SK-N-SH (cell line): ENCODE data around the gene PDHX. TPM values are rescaled to one million over a fixed set of nuclear protein-coding genes. Genes with fewer than 3 reads are reported as not detected.

Source experiments
- CTCF ChIA-PET: fragments of 300-600, 350-600 bp; formaldehyde crosslinking; extraction: SDS; loops from one replicate; lab custom pipeline; 2021; lab: Yijun Ruan, JAX
- POLR2A ChIA-PET: fragments of 350-600 bp; sonication (Branson Sonifier 250); formaldehyde crosslinking; extraction: SDS; loops from one replicate; lab custom pipeline; 2020; ENCODE audit warnings: antibody characterized with exemption, inconsistent platforms; lab: Yijun Ruan, JAX
- DNase-seq: peaks from one replicate; pipeline ENCODE4 v3.0.0; 2012
- H2AFZ ChIP-seq: fragments of 200-600 bp; sonication (generic); 2 replicates; pipeline ENCODE4 v1.8.1; 2016; ENCODE audit warnings: antibody characterized with exemption, mild to moderate bottlenecking, low read depth
- H3F3A ChIP-seq: fragments of 200-600 bp; sonication (generic); replicated peaks from 2 replicates; pipeline ENCODE3; 2016; ENCODE audit warnings: antibody characterized with exemption, mild to moderate bottlenecking; ENCODE audit not compliant: insufficient read depth
- H3K27ac ChIP-seq, 2 experiments: fragments of 200-500 bp in 1 of 2; fragments of 200-600 bp in 1 of 2; sonication (Bioruptor generic) in 1 of 2; sonication (generic), shearing (Covaris generic) in 1 of 2; 2 replicates each; pipeline versions ENCODE4 v1.5.1 to v1.6.1; 2014 to 2016; ENCODE audit warnings: low read depth in 2 of 2, inconsistent platforms in 1 of 2, low read length in 1 of 2, mild to moderate bottlenecking in 1 of 2, mixed read lengths in 1 of 2
- H3K27me3 ChIP-seq: fragments of 200-600 bp; sonication (generic), shearing (Covaris generic); 2 replicates; pipeline ENCODE4 v1.6.1; 2016; ENCODE audit warnings: mixed run types; ENCODE audit not compliant: insufficient read depth
- H3K36me3 ChIP-seq, 2 experiments: fragments of 200-500 bp in 1 of 2; fragments of 200-600 bp in 1 of 2; sonication (Bioruptor generic) in 1 of 2; sonication (generic) in 1 of 2; replicated peaks in 1 of 2; 2 replicates each; pipeline versions ENCODE3 to v1.5.1; 2014 to 2016; ENCODE audit warnings: low read length in 1 of 2, mild to moderate bottlenecking in 1 of 2; ENCODE audit not compliant: insufficient read depth in 2 of 2, control insufficient read depth in 1 of 2
- H3K4me1 ChIP-seq, 2 experiments: fragments of 200-500 bp in 1 of 2; fragments of 200-600 bp in 1 of 2; sonication (Bioruptor generic) in 1 of 2; sonication (generic), shearing (Covaris generic) in 1 of 2; 2 replicates each; pipeline versions ENCODE4 v1.5.1 to v1.6.1; 2014 to 2016; ENCODE audit warnings: low read depth in 1 of 2, low read length in 1 of 2, mixed run types in 1 of 2; ENCODE audit not compliant: insufficient read depth in 2 of 2, control insufficient read depth in 1 of 2
- H3K4me2 ChIP-seq: fragments of 200-600 bp; sonication (generic), shearing (Covaris generic); 2 replicates; pipeline ENCODE4 v1.6.1; 2017; ENCODE audit warnings: mixed run types
- H3K4me3 ChIP-seq, 2 experiments: fragments of 200-500 bp in 1 of 2; fragments of 200-600 bp in 1 of 2; sonication (Bioruptor generic) in 1 of 2; sonication (generic), shearing (Covaris generic) in 1 of 2; 2 replicates each; pipeline versions ENCODE4 v1.5.1 to v1.8.1; 2014 to 2016; ENCODE audit warnings: low read depth in 2 of 2, inconsistent platforms in 1 of 2, low read length in 1 of 2, mild to moderate bottlenecking in 1 of 2, mixed read lengths in 1 of 2, moderate library complexity in 1 of 2
- H3K79me2 ChIP-seq: fragments of 200-600 bp; sonication (generic); 2 replicates; pipeline ENCODE4 v1.8.1; 2017; ENCODE audit warnings: mild to moderate bottlenecking; ENCODE audit not compliant: insufficient read depth
- H3K9ac ChIP-seq: fragments of 200-600 bp; sonication (generic); 2 replicates; pipeline ENCODE4 v1.6.1; 2017; ENCODE audit warnings: mixed run types
- H3K9me2 ChIP-seq: fragments of 200-600 bp; sonication (generic); 2 replicates; pipeline ENCODE4 v1.6.1; 2017; ENCODE audit warnings: mixed run types
- H3K9me3 ChIP-seq: fragments of 200-600 bp; sonication (generic); 2 replicates; pipeline ENCODE4 v1.6.1; 2017; ENCODE audit warnings: mixed run types, mild to moderate bottlenecking, moderate library complexity
- H4K20me1 ChIP-seq: fragments of 200-600 bp; sonication (generic); 2 replicates; pipeline ENCODE4 v1.6.1; 2017; ENCODE audit warnings: mild to moderate bottlenecking, mixed run types; ENCODE audit not compliant: insufficient read depth
- CHD2 ChIP-seq: fragments of 150-350 bp; IDR thresholded peaks from 2 replicates; pipeline ENCODE4 v1.6.1; 2018; ENCODE audit warnings: low read length; ENCODE audit not compliant: partially characterized antibody
- EZH2phosphoT487 ChIP-seq: fragments of 200-600 bp; sonication (generic); IDR thresholded peaks from 2 replicates; pipeline ENCODE4 v1.6.1; 2017; ENCODE audit warnings: low read depth, mixed run types, mild to moderate bottlenecking, antibody characterized with exemption, moderate library complexity, borderline replicate concordance
- FOXJ3 ChIP-seq: sonication (generic); formaldehyde crosslinking; IDR thresholded peaks from 2 replicates; pipeline ENCODE4 v1.5.1; 2020; ENCODE audit warnings: mild to moderate bottlenecking, missing genetic modification reagents
- GATA2 ChIP-seq: sonication (generic); formaldehyde crosslinking; IDR thresholded peaks from 2 replicates; pipeline ENCODE4 v1.5.0; 2020; ENCODE audit warnings: mild to moderate bottlenecking, missing genetic modification reagents
- JUND ChIP-seq: IDR thresholded peaks from 2 replicates; pipeline ENCODE4 v1.4.0; 2012
- MEF2A ChIP-seq: IDR thresholded peaks from 2 replicates; pipeline ENCODE4 v1.4.0; 2012; ENCODE audit warnings: low read depth, borderline replicate concordance
- MXI1 ChIP-seq: IDR thresholded peaks from 2 replicates; pipeline ENCODE4 v1.6.1; 2012; ENCODE audit warnings: mild to moderate bottlenecking, low read depth, low read length, improper control_type of control experiment
- PBX3 ChIP-seq: IDR thresholded peaks from 2 replicates; pipeline ENCODE4; 2012
- RAD21 ChIP-seq: IDR thresholded peaks from 2 replicates; pipeline ENCODE4 v1.6.1; 2012; ENCODE audit warnings: mild to moderate bottlenecking, low read length
- REST ChIP-seq: IDR thresholded peaks from 2 replicates; pipeline ENCODE4 v1.6.1; 2012; ENCODE audit warnings: mild to moderate bottlenecking, low read depth, low read length, moderate library complexity
- RFX5 ChIP-seq: IDR thresholded peaks from 2 replicates; pipeline ENCODE4 v1.6.1; 2012; ENCODE audit warnings: mild to moderate bottlenecking, improper control_type of control experiment, low read length
- RXRA ChIP-seq: IDR thresholded peaks from 2 replicates; pipeline ENCODE4 v1.4.0; 2012; ENCODE audit warnings: low read depth, mild to moderate bottlenecking, borderline replicate concordance
- SMC3 ChIP-seq: IDR thresholded peaks from 2 replicates; pipeline ENCODE4 v1.6.1; 2012; ENCODE audit warnings: low read depth, low read length, improper control_type of control experiment
- TCF12 ChIP-seq: IDR thresholded peaks from 2 replicates; pipeline ENCODE4 v1.4.0; 2012
- TEAD4 ChIP-seq: IDR thresholded peaks from 2 replicates; pipeline ENCODE4 v1.4.0; 2012; ENCODE audit warnings: mild to moderate bottlenecking, borderline replicate concordance; ENCODE audit not compliant: insufficient read depth
- WGBS: methylation state at CpG from one replicate; pipeline ENCODE4 v1.1.6; 2017; ENCODE audit warnings: low lambda C conversion rate; 5-methylcytosine and 5-hydroxymethylcytosine counted together
- polyA plus RNA-seq, 3 experiments: library from polyadenylated mRNA; depleted of rRNA; stranded (reverse); fragments of >200 nt; gene quantifications; 2 replicates each; pipeline ENCODE4 v1.2.3, GENCODE V29; 2012
- TF ChIP-seq, protein P1 (sequence below): fragments of 150-350 bp; IDR thresholded peaks from 2 replicates; pipeline ENCODE4 v1.6.1; 2017; ENCODE audit warnings: antibody characterized with exemption, low read length, low read depth, borderline replicate concordance
- TF ChIP-seq, protein P2 (sequence below): fragments of 150-350 bp; IDR thresholded peaks from 2 replicates; pipeline ENCODE4 v1.6.1; 2016; ENCODE audit warnings: mild to moderate bottlenecking, low read depth, low read length
- TF ChIP-seq, protein P3 (sequence below): IDR thresholded peaks from 2 replicates; pipeline ENCODE4 v1.4.0; 2012; ENCODE audit warnings: low read depth

Gene PDHX
- polyA plus RNA-seq, 1 of the 3 experiments (the other 2 are of a cell fraction): 14.8 TPM

DNA sequence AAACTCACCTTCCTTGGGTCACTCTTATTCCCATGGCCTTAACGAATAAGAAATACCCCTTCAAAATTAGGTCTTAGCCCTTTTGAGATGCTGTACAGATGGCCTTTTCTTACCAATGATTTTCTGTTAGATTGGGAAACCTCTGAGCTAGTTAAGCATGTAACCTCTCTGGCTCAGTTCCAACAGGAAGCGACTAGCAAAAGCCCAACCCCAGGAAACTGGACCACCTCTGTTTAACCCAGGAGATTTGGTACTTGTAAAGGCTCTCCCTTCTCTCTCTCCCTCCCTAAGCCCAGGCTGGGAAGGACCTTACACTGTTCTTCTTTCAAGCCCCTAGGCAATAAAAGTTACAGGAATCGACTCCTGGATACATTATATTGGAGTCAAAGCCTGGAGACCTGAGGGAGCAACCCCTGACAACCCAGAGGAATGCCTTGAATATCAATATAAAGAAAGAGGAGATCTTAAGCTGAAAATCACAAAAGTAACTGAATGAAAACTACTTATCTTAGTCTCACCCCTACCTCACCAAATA lies 11.9 kb upstream of the PDHX start:
- Histone ChIP-seq H3K27me3 (no peaks in the 10 kb centered on the region), H4K20me1 (no peaks in the 10 kb centered on the region), H3K4me1 (no peaks in the 10 kb centered on the region; a peak in 1 of 4 replicates), H2AFZ (no peak overlapping the region), H3K4me3 (no peak overlapping the region), H3K79me2 (peaks cover 54% of the 10 kb centered on the region), H3K4me2 (no peak overlapping the region), H3F3A (no peaks in the 10 kb centered on the region), H3K9me2 (no peaks in the 10 kb centered on the region), H3K9ac (no peak overlapping the region), H3K27ac (no peak overlapping the region), H3K36me3 (peaks cover 0 to 3% of the 10 kb centered on the region in 2 experiments), H3K9me3 (peaks cover 7% of the 10 kb centered on the region)
- WGBS: 98% methylated on average over 3 of the region's 3 CpGs
- ChIA-PET POLR2A (no interaction called here), CTCF (interaction anchor here (1.4 kb wide), 1 partner anchor 29 kb away, joined by 5 read pairs; no protein-coding TSS in a partner anchor)
- no peak for DNase-seq
- TF ChIP-seq REST (no peak), RAD21 (no peak), TCF12 (no peak), JUND (no peak), GATA2 (CRISPR knock-in tag) (no peak), MXI1 (no peak), MEF2A (no peak), TEAD4 (no peak), EZH2phosphoT487 (no peak), FOXJ3 (CRISPR knock-in tag) (no peak), RXRA (no peak), CHD2 (no peak), PBX3 (no peak), RFX5 (no peak), SMC3 (no peak)
- TF ChIP-seq, protein P1, sequence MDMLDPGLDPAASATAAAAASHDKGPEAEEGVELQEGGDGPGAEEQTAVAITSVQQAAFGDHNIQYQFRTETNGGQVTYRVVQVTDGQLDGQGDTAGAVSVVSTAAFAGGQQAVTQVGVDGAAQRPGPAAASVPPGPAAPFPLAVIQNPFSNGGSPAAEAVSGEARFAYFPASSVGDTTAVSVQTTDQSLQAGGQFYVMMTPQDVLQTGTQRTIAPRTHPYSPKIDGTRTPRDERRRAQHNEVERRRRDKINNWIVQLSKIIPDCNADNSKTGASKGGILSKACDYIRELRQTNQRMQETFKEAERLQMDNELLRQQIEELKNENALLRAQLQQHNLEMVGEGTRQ: no peak
- TF ChIP-seq, protein P2, sequence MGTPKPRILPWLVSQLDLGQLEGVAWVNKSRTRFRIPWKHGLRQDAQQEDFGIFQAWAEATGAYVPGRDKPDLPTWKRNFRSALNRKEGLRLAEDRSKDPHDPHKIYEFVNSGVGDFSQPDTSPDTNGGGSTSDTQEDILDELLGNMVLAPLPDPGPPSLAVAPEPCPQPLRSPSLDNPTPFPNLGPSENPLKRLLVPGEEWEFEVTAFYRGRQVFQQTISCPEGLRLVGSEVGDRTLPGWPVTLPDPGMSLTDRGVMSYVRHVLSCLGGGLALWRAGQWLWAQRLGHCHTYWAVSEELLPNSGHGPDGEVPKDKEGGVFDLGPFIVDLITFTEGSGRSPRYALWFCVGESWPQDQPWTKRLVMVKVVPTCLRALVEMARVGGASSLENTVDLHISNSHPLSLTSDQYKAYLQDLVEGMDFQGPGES: no peak
- TF ChIP-seq, protein P3, sequence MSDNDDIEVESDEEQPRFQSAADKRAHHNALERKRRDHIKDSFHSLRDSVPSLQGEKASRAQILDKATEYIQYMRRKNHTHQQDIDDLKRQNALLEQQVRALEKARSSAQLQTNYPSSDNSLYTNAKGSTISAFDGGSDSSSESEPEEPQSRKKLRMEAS: no peak
